Activated naive CD4-positive, alpha-beta T cell treated with anti-CD3 and anti-CD28 coated beads, Interleukin-2, amount 50 U/mL, for 72 hours (primary cell): Measurements from ENCODE around the gene DDTL. TPM values are rescaled to one million over a fixed set of nuclear protein-coding genes. Genes with fewer than 3 reads are reported as not detected.

Experiments
- ATAC-seq, 2 donors: fragments of 150-1000 bp; cut with Tn5 transposase; 2 replicates each; pipeline ENCODE4 v1.10.0; 2021; ENCODE audit warnings: mild to moderate bottlenecking in 2 of 2, moderate library complexity in 2 of 2
- DNase-seq, 2 donors: peaks; one replicate each; pipeline ENCODE4 v3.0.0; 2021 to 2022; ENCODE audit warnings: low spot score in 2 of 2
- H3K27ac Mint-ChIP-seq, 2 donors: one replicate each; pipeline ENCODE4 v1.8.0; 2022; ENCODE audit warnings: mild to moderate bottlenecking in 2 of 2, mixed read lengths in 2 of 2
- H3K36me3 Mint-ChIP-seq, 2 donors: one replicate each; pipeline ENCODE4 v1.8.0; 2022; ENCODE audit warnings: mixed read lengths in 2 of 2
- H3K9me3 Mint-ChIP-seq, 2 donors: one replicate each; pipeline ENCODE4 v1.8.0; 2022; ENCODE audit warnings: mixed read lengths in 2 of 2
- total RNA-seq, 2 donors: library from RNA; stranded (reverse); gene quantifications; one replicate each; pipeline ENCODE4 v1.2.3, GENCODE V29; 2022

Gene DDTL
- total RNA-seq, 2 donors from 2014 or later = 1.9 to 2.8 TPM

DNA sequence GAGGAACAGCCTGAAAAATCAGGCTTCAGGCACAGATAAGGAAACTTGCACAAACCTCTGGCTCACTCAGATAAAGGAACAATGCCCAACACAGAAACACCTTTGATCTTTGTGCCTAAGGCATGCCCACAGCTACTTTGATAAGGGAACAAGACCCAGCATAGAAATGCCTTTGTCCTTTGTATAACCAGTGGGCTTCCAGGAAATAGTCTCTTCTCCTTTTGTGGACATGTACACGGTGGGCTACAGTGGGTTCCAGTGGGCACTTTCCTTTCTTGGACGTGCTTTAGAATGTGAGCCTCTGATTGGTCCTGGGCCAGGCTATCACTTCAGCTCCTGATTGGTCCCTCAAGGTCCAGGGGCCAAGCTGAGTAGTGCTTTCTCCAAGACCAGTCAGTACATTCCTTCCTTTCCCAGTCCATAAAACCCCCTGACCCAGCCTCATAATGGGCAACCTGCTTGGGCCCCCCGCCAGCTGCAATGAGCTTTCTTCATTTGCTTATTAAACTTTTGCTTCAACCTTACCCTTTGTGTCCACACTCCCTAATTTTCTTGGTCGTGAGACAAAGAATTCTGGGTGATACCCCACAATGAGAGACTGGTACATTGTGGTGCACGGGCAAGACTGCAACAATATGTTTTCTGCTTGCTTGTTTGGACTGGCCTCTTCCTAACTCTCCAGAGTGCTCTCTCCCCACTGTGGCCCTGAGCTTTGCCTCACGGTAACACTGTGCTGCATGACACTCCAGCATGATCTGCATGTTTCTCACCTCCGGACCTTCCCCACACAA, 42.7 kb downstream of the DDTL start:
- peaks cover 0 to 6% of the 10 kb centered on the region in 2 donors for H3K36me3 Mint-ChIP-seq
- H3K27ac Mint-ChIP-seq = peak overlapping the region in 1 of 2 donors; percentile 89
- ATAC-seq (no peak), DNase-seq (no peak)
- H3K9me3 Mint-ChIP-seq = peaks cover 0 to 5% of the 10 kb centered on the region in 2 donors

GRCh38 chr22:24010018-24010391, 43.3 kb downstream of the DDTL start:
- H3K36me3 Mint-ChIP-seq = peaks cover 0 to 6% of the 10 kb centered on the region in 2 donors

DNA sequence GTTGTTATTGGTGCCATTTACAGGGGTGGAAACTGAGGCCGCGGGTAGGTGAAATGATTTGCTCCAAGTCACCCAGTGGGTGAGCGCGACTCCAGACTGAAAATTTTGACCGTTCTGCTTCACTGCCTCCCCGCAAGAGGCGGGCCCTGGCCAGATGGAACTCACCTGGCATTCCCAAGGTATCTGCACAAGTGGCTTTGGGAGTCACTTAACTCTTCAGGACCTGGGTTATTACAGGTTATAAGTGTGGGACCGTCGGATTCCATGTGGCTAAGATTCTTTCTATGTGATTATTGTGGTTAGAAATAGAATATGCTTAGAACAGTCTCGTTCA, 45.0 kb downstream of the DDTL start:
- Mint-ChIP-seq H3K27ac (peak overlapping the region; percentile 89 to 95), H3K36me3 (peaks cover 0 to 16% of the 10 kb centered on the region in 2 donors), H3K9me3 (peaks cover 0 to 10% of the 10 kb centered on the region in 2 donors)
- ATAC-seq (no peak), DNase-seq (no peak)

More at GRCh38 chr22:24010018-24010391, 43.3 kb downstream of the DDTL start:
- no peak for ATAC-seq
- Mint-ChIP-seq H3K9me3 (peaks cover 0 to 5% of the 10 kb centered on the region in 2 donors), H3K27ac (peak overlapping the region in 1 of 2 donors; percentile 89)
- no peak for DNase-seq

DNA sequence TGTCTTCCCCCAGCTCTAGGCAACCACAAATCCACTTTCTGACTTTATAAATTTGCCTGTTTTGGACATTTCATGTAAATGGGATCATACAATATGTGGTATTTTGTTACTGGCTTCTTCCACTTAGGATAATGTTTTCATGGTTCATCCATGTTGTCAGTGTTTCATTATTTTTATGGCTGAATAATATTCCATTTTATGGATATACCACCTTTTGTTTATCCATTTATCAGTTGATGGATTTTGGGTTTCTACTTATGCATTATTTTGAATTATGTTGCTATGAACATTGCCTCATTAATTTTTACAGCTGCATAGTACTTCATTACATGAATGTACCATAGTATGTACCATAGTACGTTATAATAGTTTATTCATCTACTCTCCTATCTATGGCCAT, 49.5 kb downstream of the DDTL start:
- ATAC-seq (no peak), DNase-seq (no peak)
- H3K9me3 Mint-ChIP-seq = peaks cover 0 to 5% of the 10 kb centered on the region in 2 donors
- H3K27ac Mint-ChIP-seq = no peak overlapping the region
- peaks cover 6 to 22% of the 10 kb centered on the region in 2 donors for H3K36me3 Mint-ChIP-seq

- H3K9me3 Mint-ChIP-seq = peaks cover 0 to 5% of the 10 kb centered on the region in 2 donors
- ATAC-seq (no peak), DNase-seq (no peak)
- no peak overlapping the region for H3K27ac Mint-ChIP-seq
- peaks cover 12 to 33% of the 10 kb centered on the region in 2 donors for H3K36me3 Mint-ChIP-seq
These were observed 54.6 kb downstream of the DDTL start for GRCh38 chr22:24021304-24021703.

Other genes starting within 250 kb of the DDTL start
- 1 to 10 TPM in 1 of 2 donors, under 1 TPM in 1; 0.32 to 2.0 TPM for gene ZNF70, start 215.8 kb upstream of the DDTL start, total RNA-seq
- under 1 TPM; 0.52 to 0.60 TPM for gene VPREB3, start 212.5 kb upstream of the DDTL start, total RNA-seq
- 1 to 10 TPM in 1 of 2 donors, not detected in 1; 1.8 TPM for gene C22orf15, start 203.9 kb upstream of the DDTL start, total RNA-seq
- gene CHCHD10, start 198.9 kb upstream of the DDTL start, total RNA-seq = 100 to 1,000 TPM; 105 to 118 TPM
- under 1 TPM; 0.23 to 0.32 TPM for gene MMP11, start 194.0 kb upstream of the DDTL start, total RNA-seq
- gene SMARCB1, start 179.9 kb upstream of the DDTL start, total RNA-seq = 10 to 100 TPM; 51.9 to 72.7 TPM
- 1 to 10 TPM; 5.1 to 7.3 TPM for gene DERL3, start 127.9 kb upstream of the DDTL start, total RNA-seq
- gene SLC2A11, start 109.0 kb upstream of the DDTL start, total RNA-seq = 1 to 10 TPM; 6.3 to 8.1 TPM
- gene MIF, start 72.5 kb upstream of the DDTL start, total RNA-seq = 1,000 to 10,000 TPM in 1 of 2 donors, 100 to 1,000 TPM in 1; 919 to 1,364 TPM
- gene GSTT2B, start 5.7 kb upstream of the DDTL start, total RNA-seq = under 1 TPM in 1 of 2 donors, not detected in 1; 0.39 TPM
- gene DDT, start 7.6 kb downstream of the DDTL start, total RNA-seq = 100 to 1,000 TPM; 144 to 145 TPM
- gene GSTT2, start 13.2 kb downstream of the DDTL start, total RNA-seq = under 1 TPM in 1 of 2 donors, not detected in 1; 0.75 TPM
- not detected for gene GSTT4, start 38.6 kb downstream of the DDTL start, total RNA-seq
- gene CABIN1, start 44.4 kb downstream of the DDTL start, total RNA-seq = 100 to 1,000 TPM in 1 of 2 donors, 10 to 100 TPM in 1; 70.2 to 125 TPM
- 1 to 10 TPM in 1 of 2 donors, under 1 TPM in 1; 0.20 to 1.6 TPM for gene SUSD2, start 214.6 kb downstream of the DDTL start, total RNA-seq